H1 (cell line): Measurements from ENCODE around the gene MTHFS. TPM values are rescaled to one million over a fixed set of nuclear protein-coding genes. Genes with fewer than 3 reads are reported as not detected.
"Not testable (repeated sequence)": the region's sequence is repeated elsewhere in the genome, so short reads cannot be mapped to it uniquely, and the experiment has no call there.

Experiments
- CTCF ChIA-PET: fragments of 300-600 bp; sonication (Branson Sonifier 250); formaldehyde crosslinking; loops from one replicate; lab custom pipeline; 2021; ENCODE audit not compliant: partially characterized antibody; lab: Charles Lee
- POLR2A ChIA-PET: fragments of 300-600 bp; sonication (Branson Sonifier 250); formaldehyde crosslinking; loops from one replicate; lab custom pipeline; 2021; ENCODE audit warnings: inconsistent platforms; ENCODE audit not compliant: partially characterized antibody; lab: Charles Lee
- DNase-seq, 2 experiments: peaks; one replicate each; pipeline versions ENCODE4 v3.0.0 to v3.0.0-alpha.2; 2010 to 2022; ENCODE audit warnings: low spot score in 2 of 2, low read depth in 1 of 2, mixed read lengths in 1 of 2
- FAIRE-seq: peaks from 2 replicates; lab custom pipeline; 2011; peaks lifted over from hg19 to GRCh38; lab: Jason Lieb, UNC
- H2AFZ ChIP-seq: 2 replicates; pipeline ENCODE4 v1.8.1; 2012; ENCODE audit warnings: low read length, inconsistent platforms
- H2AK5ac ChIP-seq: 2 replicates; pipeline ENCODE4 v1.6.1; 2013; ENCODE audit warnings: low read depth, low read length
- H2BK120ac ChIP-seq: replicated peaks from 2 replicates; pipeline ENCODE3; 2013; ENCODE audit warnings: low read depth, low read length, inconsistent platforms
- H2BK12ac ChIP-seq: 2 replicates; pipeline ENCODE4 v1.6.1; 2013; ENCODE audit warnings: low read depth, low read length
- H2BK15ac ChIP-seq: 2 replicates; pipeline ENCODE4 v1.6.1; 2013; ENCODE audit warnings: low read length
- H2BK20ac ChIP-seq: 2 replicates; pipeline ENCODE4 v1.6.1; 2013; ENCODE audit warnings: low read length
- H2BK5ac ChIP-seq: 2 replicates; pipeline ENCODE4 v1.6.1; 2013; ENCODE audit warnings: low read depth, low read length
- H3K14ac ChIP-seq: 2 replicates; pipeline ENCODE4 v1.6.1; 2013; ENCODE audit warnings: inconsistent platforms; ENCODE audit not compliant: insufficient read length
- H3K18ac ChIP-seq: 2 replicates; pipeline ENCODE4 v1.6.1; 2013; ENCODE audit warnings: low read length; ENCODE audit errors: extremely low read depth
- H3K23ac ChIP-seq: 2 replicates; pipeline ENCODE4 v1.6.1; 2013; ENCODE audit warnings: inconsistent platforms; ENCODE audit not compliant: insufficient read length
- H3K23me2 ChIP-seq: 2 replicates; pipeline ENCODE4 v1.6.1; 2013; ENCODE audit warnings: low read depth, low read length
- H3K27ac ChIP-seq: 2 replicates; pipeline ENCODE4 v1.6.1; 2011; ENCODE audit warnings: low read depth, low read length, inconsistent platforms
- H3K27me3 ChIP-seq, 4 experiments: replicated peaks in 1 of 4; 1 replicate in 1 of 4; 2 replicates in 3 of 4; pipeline versions ENCODE4 v1.6.1 to v1.8.1; 2011 to 2013; ENCODE audit warnings: low read length in 3 of 4, mild to moderate bottlenecking in 3 of 4, inconsistent platforms in 2 of 4, mixed read lengths in 2 of 4, moderate library complexity in 1 of 4; ENCODE audit not compliant: control insufficient read depth in 3 of 4, insufficient read depth in 3 of 4; ENCODE audit errors: extremely low read depth in 1 of 4
- H3K36me3 ChIP-seq, 4 experiments: 2 replicates each; pipeline versions ENCODE4 v1.6.1 to v1.8.1; 2011 to 2013; ENCODE audit warnings: mild to moderate bottlenecking in 4 of 4, low read length in 3 of 4, moderate library complexity in 2 of 4, control low read depth in 1 of 4, inconsistent platforms in 1 of 4; ENCODE audit not compliant: insufficient read depth in 4 of 4, control insufficient read depth in 2 of 4
- H3K4ac ChIP-seq: replicated peaks from 2 replicates; pipeline ENCODE3; 2013; ENCODE audit warnings: low read length, low read depth, mixed read lengths, inconsistent platforms; ENCODE audit not compliant: insufficient read length
- H3K4me1 ChIP-seq, 4 experiments: replicated peaks in 1 of 4; 1 replicate in 1 of 4; 2 replicates in 3 of 4; pipeline versions ENCODE4 v1.6.1 to v1.8.1; 2011 to 2013; ENCODE audit warnings: low read length in 3 of 4, inconsistent platforms in 2 of 4, mixed read lengths in 1 of 4; ENCODE audit not compliant: insufficient read depth in 4 of 4, control insufficient read depth in 3 of 4
- H3K4me2 ChIP-seq, 2 experiments: 2 replicates each; pipeline versions ENCODE4 v1.6.1 to v1.8.1; 2011 to 2013; ENCODE audit warnings: low read depth in 2 of 2, low read length in 2 of 2, control low read depth in 1 of 2, inconsistent platforms in 1 of 2, mild to moderate bottlenecking in 1 of 2; ENCODE audit not compliant: insufficient read depth in 1 of 2
- H3K4me3 ChIP-seq, 4 experiments: fragments of 200-600, 300-600 bp in 1 of 4; sonication (generic), shearing (Covaris generic), sonication (Bioruptor Twin) in 1 of 4; 2 replicates each; pipeline versions ENCODE4 v1.5.1 to v1.8.1; 2011 to 2016; ENCODE audit warnings: low read length in 4 of 4, low read depth in 3 of 4, control low read depth in 2 of 4, inconsistent platforms in 2 of 4, mild to moderate bottlenecking in 2 of 4, mixed read lengths in 1 of 4, moderate library complexity in 1 of 4; ENCODE audit not compliant: insufficient read depth in 2 of 4; ENCODE audit errors: extremely low read depth in 1 of 4
- H3K56ac ChIP-seq: replicated peaks from 2 replicates; pipeline ENCODE3; 2013; ENCODE audit warnings: low read depth, mild to moderate bottlenecking, mixed read lengths, low read length, inconsistent platforms; ENCODE audit not compliant: insufficient read length
- H3K79me1 ChIP-seq: 2 replicates; pipeline ENCODE4 v1.6.1; 2013; ENCODE audit warnings: low read depth, low read length, control low read depth
- H3K79me2 ChIP-seq, 2 experiments: 2 replicates each; pipeline versions ENCODE4 v1.6.1 to v1.8.1; 2012 to 2013; ENCODE audit warnings: low read length in 2 of 2, mild to moderate bottlenecking in 2 of 2, inconsistent platforms in 1 of 2; ENCODE audit not compliant: insufficient read depth in 2 of 2, control insufficient read depth in 1 of 2
- H3K9ac ChIP-seq, 4 experiments: replicated peaks in 1 of 4; 1 replicate in 1 of 4; 2 replicates in 3 of 4; pipeline versions ENCODE4 v1.6.1 to v1.8.1; 2011 to 2013; ENCODE audit warnings: low read depth in 3 of 4, low read length in 3 of 4, control low read depth in 2 of 4, mild to moderate bottlenecking in 2 of 4, moderate library complexity in 2 of 4, inconsistent platforms in 1 of 4; ENCODE audit errors: extremely low read depth in 1 of 4
- H3K9me3 ChIP-seq, 2 experiments: 2 replicates each; pipeline versions ENCODE4 v1.6.1 to v1.8.1; 2012 to 2013; ENCODE audit warnings: mild to moderate bottlenecking in 2 of 2, moderate library complexity in 2 of 2, control low read depth in 1 of 2, inconsistent platforms in 1 of 2, low read depth in 1 of 2, low read length in 1 of 2, mixed read lengths in 1 of 2; ENCODE audit not compliant: insufficient read depth in 2 of 2
- H4K20me1 ChIP-seq, 2 experiments: replicated peaks in 1 of 2; 2 replicates each; pipeline versions ENCODE3 to v1.8.1; 2011 to 2013; ENCODE audit warnings: inconsistent platforms in 2 of 2, low read length in 2 of 2, mild to moderate bottlenecking in 1 of 2; ENCODE audit not compliant: insufficient read depth in 2 of 2, control insufficient read depth in 1 of 2
- H4K5ac ChIP-seq: 2 replicates; pipeline ENCODE4 v1.6.1; 2013; ENCODE audit warnings: low read length, low read depth, mixed read lengths, inconsistent platforms; ENCODE audit not compliant: insufficient read length
- H4K8ac ChIP-seq: 2 replicates; pipeline ENCODE4 v1.8.0; 2013; ENCODE audit warnings: mild to moderate bottlenecking, moderate library complexity, low read length, inconsistent platforms; ENCODE audit not compliant: insufficient read depth; ENCODE audit errors: extremely low read depth
- H4K91ac ChIP-seq: replicated peaks from 2 replicates; pipeline ENCODE3; 2013; ENCODE audit warnings: low read length, mixed read lengths, inconsistent platforms; ENCODE audit not compliant: insufficient read length
- WGBS, 2 experiments: shearing (Covaris generic) in 1 of 2; methylation state at CpG; one replicate each; pipeline versions ENCODE4 v1.1.6 to v1.1.7; 2013 to 2015; ENCODE audit warnings: low lambda C conversion rate in 2 of 2, mixed read lengths in 2 of 2, inconsistent platforms in 1 of 2, low coverage in 1 of 2, missing lambda C conversion rate in 1 of 2; ENCODE audit not compliant: insufficient replicate concordance in 2 of 2, insufficient coverage in 1 of 2, insufficient read length in 1 of 2; ENCODE audit errors: extremely low coverage in 1 of 2, missing lambda C conversion rate in 1 of 2; 5-methylcytosine and 5-hydroxymethylcytosine counted together
- polyA plus RNA-seq, 7 experiments: library from polyadenylated mRNA; depleted of rRNA in 3 of 7; stranded (reverse) in 5 of 7; unstranded in 2 of 7; fragments of >200 nt in 5 of 7; fragments of 200-250 nt in 2 of 7; gene quantifications; 1 replicate in 5 of 7; 2 replicates in 1 of 7; 4 replicates in 1 of 7; pipeline versions ENCODE4 v1.2.1 to v1.2.3, GENCODE V29; 2011 to 2013; ENCODE audit warnings: missing spikeins in 2 of 7, mixed read lengths in 2 of 7
- total RNA-seq: library from RNA; stranded (reverse); fragmentation: NEBNext Ultra II Directional; extraction: Animal tissue kit (Norgen Biotek cat#: 25700); gene quantifications from 2 replicates; pipeline ENCODE4 v1.2.1, GENCODE V29; 2021

Gene MTHFS
- total and polyA plus RNA-seq, 2 of the 8 experiments (the other 6 are each of a cell fraction or from before 2014, with no cell fraction given) = 27.3 to 37.2 TPM

DNA sequence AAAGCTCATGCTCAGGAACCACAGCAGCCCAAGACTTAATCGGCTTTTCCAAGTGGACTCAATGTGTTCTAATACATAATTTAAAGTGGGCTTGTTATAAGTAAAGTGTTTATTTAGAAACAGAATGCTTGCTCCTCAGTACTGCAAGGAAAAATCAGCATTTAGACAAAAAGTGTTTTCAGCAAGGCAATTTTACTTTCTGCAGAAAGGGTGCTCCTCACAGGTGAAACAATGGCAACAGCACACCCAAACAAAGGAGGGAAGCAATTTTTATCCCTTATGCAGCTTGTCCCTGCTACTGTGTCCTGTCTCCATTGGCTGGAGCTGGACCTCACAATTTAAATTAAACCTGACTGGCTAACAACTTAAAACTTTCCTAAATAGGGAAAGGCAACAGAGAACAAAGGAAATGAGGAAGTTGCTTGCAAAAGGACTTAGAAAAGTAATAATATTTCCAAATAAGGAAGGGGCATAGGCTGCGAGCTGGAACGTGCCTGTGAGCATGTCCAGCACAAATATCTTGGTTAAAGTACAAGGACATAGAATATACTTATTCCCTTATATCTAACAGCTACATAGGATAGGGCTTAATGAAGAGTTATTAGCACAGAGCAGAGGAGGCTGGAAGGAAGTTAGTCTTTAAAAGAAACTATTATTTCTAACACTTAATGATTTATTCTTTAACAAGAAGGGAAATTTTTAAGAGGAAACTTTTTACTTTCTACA, 19.1 kb upstream of the MTHFS start:
- not testable (repeated sequence) for H3K14ac ChIP-seq, H2BK120ac ChIP-seq, H4K91ac ChIP-seq, FAIRE-seq, H2BK5ac ChIP-seq, H3K4ac ChIP-seq, H3K56ac ChIP-seq, H3K9ac ChIP-seq, H2BK20ac ChIP-seq, H3K27ac ChIP-seq, H2AK5ac ChIP-seq, H2AFZ ChIP-seq, H3K79me1 ChIP-seq, H4K20me1 ChIP-seq, H3K9me3 ChIP-seq, DNase-seq, H4K5ac ChIP-seq, H3K27me3 ChIP-seq, H2BK15ac ChIP-seq, H4K8ac ChIP-seq, H3K23ac ChIP-seq, H3K4me2 ChIP-seq, H3K18ac ChIP-seq, H2BK12ac ChIP-seq, H3K23me2 ChIP-seq, H3K4me3 ChIP-seq
- H3K79me2 ChIP-seq = peaks cover 0 to 42% of the 10 kb centered on the region in 2 experiments; a peak in 2 of 4 replicates
- 92% methylated on average over 3 of the region's 3 CpGs; no CpG with 5 or more reads in 1 of the 2 experiments for WGBS, 2 experiments
- POLR2A ChIA-PET = interaction anchor here (0.6 to 1.7 kb wide), 3 partner anchors 8 to 451 kb away, joined by 3 read pairs; no protein-coding TSS in a partner anchor
- H3K36me3 ChIP-seq = peaks cover 0 to 32% (median 0%) of the 10 kb centered on the region in 4 experiments; a peak in 2 of 8 replicates
- peaks cover 0 to 23% (median 5%) of the 10 kb centered on the region in 4 experiments; a peak in 5 of 7 replicates for H3K4me1 ChIP-seq
- CTCF ChIA-PET = interaction anchor here (2.6 kb wide), 1 partner anchor 79 kb away, joined by 9 read pairs; no protein-coding TSS in a partner anchor
